KBM-7 (cell line): ENCODE measurements around the gene GPR107.
A peak's percentile ranks its signal among the peaks of the same experiment; 100 is the strongest.

Experiments
- DNase-seq: peaks from one replicate; pipeline ENCODE4 v3.0.0-alpha.2; 2015
- in situ Hi-C: fragments of 300-500 bp; cut with MboI; formaldehyde crosslinking; loops from 2 replicates; pipeline ENCODE4 v1.14.3; 2020; ENCODE audit warnings: low sequenced_read_pairs, low pct_unique_long_range_greater_than_20kb, mixed read lengths

The GPR107 gene

GRCh38 chr9:130172161-130172857 is 118.6 kb downstream of the GPR107 start, which contains the start of gene NCS1:
Gene NCS1 (plus strand): TSS chr9:130172404. CDS start chr9:130172664, 260 bp downstream.
- DNase-seq: no peak
- in situ Hi-C loops: no loop called here

- peak; percentile 26 for DNase-seq
Measured at GRCh38 chr9:130172858-130173665, 119.4 kb downstream of the GPR107 start.

GRCh38 chr9:130173666-130173983 is 119.9 kb downstream of the GPR107 start:
- in situ Hi-C loops: no loop called here
- DNase-seq: no peak

More at GRCh38 chr9:130172858-130173665, 119.4 kb downstream of the GPR107 start:
- in situ Hi-C loops: no loop called here

GRCh38 chr9:130174025-130174424 is 120.3 kb downstream of the GPR107 start:
- no peak for DNase-seq
- in situ Hi-C loops: no loop called here

GRCh38 chr9:130174920-130175321 is 121.2 kb downstream of the GPR107 start:
- in situ Hi-C loops: no loop called here
- DNase-seq: no peak

GRCh38 chr9:130175355-130175754 is 121.6 kb downstream of the GPR107 start:
- no peak for DNase-seq
- in situ Hi-C loops: no loop called here

- DNase-seq: no peak
- in situ Hi-C loops: no loop called here
Measured at GRCh38 chr9:130176760-130177159, 123.1 kb downstream of the GPR107 start.

GRCh38 chr9:130177898-130178805 is 124.4 kb downstream of the GPR107 start:
- in situ Hi-C loops: no loop called here
- no peak for DNase-seq

- in situ Hi-C loops: no loop called here
- no peak for DNase-seq
Measured at GRCh38 chr9:130179331-130179907, 125.7 kb downstream of the GPR107 start.

GRCh38 chr9:130180516-130180915 is 126.8 kb downstream of the GPR107 start:
- no peak for DNase-seq
- in situ Hi-C loops: no loop called here

GRCh38 chr9:130181678-130182380 is 128.1 kb downstream of the GPR107 start:
- no peak for DNase-seq
- in situ Hi-C loops: no loop called here

- in situ Hi-C loops: no loop called here
- DNase-seq: no peak
Measured at GRCh38 chr9:130182381-130182909, 128.7 kb downstream of the GPR107 start.

- in situ Hi-C loops: no loop called here
- DNase-seq: no peak
Measured at GRCh38 chr9:130183133-130183762, 129.5 kb downstream of the GPR107 start.

- in situ Hi-C loops: no loop called here
- no peak for DNase-seq
Measured at GRCh38 chr9:130185017-130185416, 131.3 kb downstream of the GPR107 start.

- DNase-seq: no peak
- in situ Hi-C loops: no loop called here
Measured at GRCh38 chr9:130185490-130186031, 131.9 kb downstream of the GPR107 start.

GRCh38 chr9:130186051-130186450 is 132.3 kb downstream of the GPR107 start:
- in situ Hi-C loops: no loop called here
- DNase-seq: no peak

GRCh38 chr9:130186839-130187522 is 133.3 kb downstream of the GPR107 start:
- DNase-seq: no peak
- in situ Hi-C loops: no loop called here
